K562 (cell line): ENCODE measurements around the gene SLC16A5. TPM values are rescaled to one million over a fixed set of nuclear protein-coding genes. Genes with fewer than 3 reads are reported as not detected.
"Not testable (repeated sequence)": the region's sequence is repeated elsewhere in the genome, so short reads cannot be mapped to it uniquely, and the experiment has no call there.

Experiments used
- ATAC-seq: fragments of 200-7000 bp; cut with Tn5 transposase; 3 replicates; pipeline ENCODE4 v1.9.1; 2020; ENCODE audit warnings: moderate library complexity
- BruUV-seq: library from RNA; stranded (reverse); fragments of 400-500 nt; replicated peaks from 2 replicates; lab custom pipeline; 2021; lab: Mats Ljungman, UMichigan
- CTCF ChIA-PET: fragments of 300-600 bp; formaldehyde crosslinking; extraction: SDS; loops from one replicate; lab custom pipeline; 2021; ENCODE audit warnings: low intra/inter-chr PET ratio; lab: Yijun Ruan, JAX
- POLR2A ChIA-PET: fragments of 300-600, 350-650 bp; sonication (Branson Sonifier 250); formaldehyde crosslinking; extraction: SDS; loops from one replicate; lab custom pipeline; 2021; ENCODE audit warnings: antibody characterized with exemption, inconsistent platforms; lab: Yijun Ruan, JAX
- DNase-seq, 4 experiments: peaks; one replicate each; pipeline versions ENCODE4 v3.0.0 to v3.0.0-alpha.2; 2011 to 2018; ENCODE audit warnings: low spot score in 3 of 4, mixed read lengths in 3 of 4; ENCODE audit errors: extremely low read depth in 1 of 4
- FAIRE-seq: peaks from 2 replicates; lab custom pipeline; 2011; peaks lifted over from hg19 to GRCh38; lab: Jason Lieb, UNC
- H2AFZ ChIP-seq: 2 replicates; pipeline ENCODE4 v1.6.0; 2011; ENCODE audit warnings: low read depth, low read length, control low read depth, inconsistent platforms
- H3K27ac ChIP-seq: fragments of 200-600 bp; 3 replicates; pipeline ENCODE4 v1.8.0; 2011; ENCODE audit warnings: low read depth, mild to moderate bottlenecking, control low read depth, inconsistent platforms, low read length, moderate library complexity, mixed read lengths; ENCODE audit errors: extremely low read depth
- H3K27me3 ChIP-seq, 2 experiments: fragments of 300-600 bp in 1 of 2; 2 replicates in 1 of 2; 3 replicates in 1 of 2; pipeline versions ENCODE4 v1.6.0 to v1.8.0; 2011; ENCODE audit warnings: inconsistent platforms in 2 of 2, low read length in 2 of 2, mild to moderate bottlenecking in 1 of 2, mixed read lengths in 1 of 2, moderate library complexity in 1 of 2; ENCODE audit not compliant: control insufficient read depth in 2 of 2, insufficient read depth in 2 of 2
- H3K36me3 ChIP-seq: fragments of 300-600 bp; 3 replicates; pipeline ENCODE4 v1.8.0; 2011; ENCODE audit warnings: mild to moderate bottlenecking, low read length, inconsistent platforms; ENCODE audit not compliant: control insufficient read depth, insufficient read depth
- H3K4me1 ChIP-seq, 2 experiments: fragments of 200-600 bp in 1 of 2; replicated peaks in 1 of 2; 2 replicates in 1 of 2; 3 replicates in 1 of 2; pipeline versions ENCODE4 v1.5.1 to v1.8.0; 2011; ENCODE audit warnings: inconsistent platforms in 2 of 2, low read length in 2 of 2, mild to moderate bottlenecking in 1 of 2, mixed read lengths in 1 of 2, moderate library complexity in 1 of 2; ENCODE audit not compliant: control insufficient read depth in 2 of 2, insufficient read depth in 2 of 2
- H3K4me2 ChIP-seq: 2 replicates; pipeline ENCODE4 v1.6.1; 2011; ENCODE audit warnings: low read length, control low read depth, inconsistent platforms, mixed read lengths; ENCODE audit not compliant: insufficient read depth
- H3K4me3 ChIP-seq: fragments of 200-600 bp; sonication (generic), shearing (Covaris generic); 2 replicates; pipeline ENCODE4 v1.5.1; 2016; ENCODE audit warnings: control low read depth, inconsistent platforms
- H3K79me2 ChIP-seq: fragments of 200-600 bp; 3 replicates; pipeline ENCODE4 v1.8.0; 2011; ENCODE audit warnings: low read length, inconsistent platforms; ENCODE audit not compliant: control insufficient read depth, insufficient read depth
- H3K9ac ChIP-seq, 2 experiments: 2 replicates each; pipeline versions ENCODE4 v1.6.0 to v1.6.1; 2011; ENCODE audit warnings: low read depth in 2 of 2, low read length in 2 of 2, control low read depth in 1 of 2, inconsistent platforms in 1 of 2, mild to moderate bottlenecking in 1 of 2, mixed read lengths in 1 of 2; ENCODE audit not compliant: insufficient read depth in 1 of 2
- H3K9me1 ChIP-seq: one replicate; pipeline ENCODE4 v1.6.0; 2011; ENCODE audit warnings: inconsistent platforms, mild to moderate bottlenecking, low read length, moderate library complexity; ENCODE audit not compliant: control insufficient read depth, insufficient read depth
- H3K9me3 ChIP-seq: replicated peaks from 2 replicates; pipeline ENCODE4 v1.5.1; 2011; ENCODE audit warnings: low read depth, low read length, inconsistent platforms; ENCODE audit not compliant: control insufficient read depth, insufficient read depth
- H4K20me1 ChIP-seq: replicated peaks from 2 replicates; pipeline ENCODE4 v1.6.1; 2011; ENCODE audit warnings: low read length, inconsistent platforms, mixed read lengths; ENCODE audit not compliant: control insufficient read depth, insufficient read depth
- DMBX1 ChIP-seq: fragments of 250-450 bp; sonication (Bioruptor Pico); IDR thresholded peaks from 2 replicates; pipeline ENCODE4 v1.8.0; 2022; ENCODE audit warnings: inconsistent platforms, mild to moderate bottlenecking, moderate library complexity, borderline replicate concordance
- POLR2G ChIP-seq: fragments of 200-400 bp; formaldehyde crosslinking; IDR thresholded peaks from 2 replicates; pipeline ENCODE4 v1.6.1; 2017; ENCODE audit warnings: low read depth, mild to moderate bottlenecking, antibody characterized with exemption, low read length, moderate library complexity
- SUPT5H ChIP-seq: fragments of 450-650 bp; IDR thresholded peaks from 2 replicates; pipeline ENCODE4 v1.6.1; 2016
- WGBS: fragments of 100-300 bp; shearing (Covaris generic); methylation state at CpG from one replicate; pipeline ENCODE4 v1.1.6; 2016; ENCODE audit warnings: low coverage, mixed read lengths; ENCODE audit not compliant: insufficient coverage; ENCODE audit errors: missing lambda C conversion rate; 5-methylcytosine and 5-hydroxymethylcytosine counted together
- in situ Hi-C: fragments of 300-500 bp; cut with MboI; formaldehyde crosslinking; loops from 4 replicates; pipeline ENCODE4 v1.15.0; 2018; ENCODE audit warnings: inconsistent platforms, mixed read lengths
- intact Hi-C: fragments of 100-400 bp; cut with micrococcal nuclease; formaldehyde crosslinking; loops from 2 replicates; pipeline ENCODE4 v1.14.2; 2022
- polyA plus RNA-seq, 8 experiments: library from polyadenylated mRNA; depleted of rRNA in 4 of 8; stranded (reverse) in 5 of 8; unstranded in 3 of 8; fragments of >200 nt; fragmentation: Nextera tagmentation in 2 of 8; fragmentation: Illumina TruSeq in 1 of 8; extraction: Ambion mirVana in 2 of 8; extraction: Trizol in 1 of 8; gene quantifications; 2 replicates each; pipeline versions ENCODE4 v1.2.1 to v1.2.3, GENCODE V29; 2011 to 2014; ENCODE audit warnings: inconsistent platforms in 1 of 8, missing spikeins in 1 of 8
- total RNA-seq, 7 experiments: library from RNA; depleted of rRNA in 6 of 7; stranded (reverse); fragments of >200 nt in 6 of 7; fragmentation: Illumina TruSeq in 2 of 7; extraction: Trizol in 2 of 7; gene quantifications; 2 replicates each; pipeline versions ENCODE4 v1.2.1 to v1.2.3, GENCODE V29; 2011 to 2021; ENCODE audit warnings: low replicate concordance in 1 of 7

The SLC16A5 gene
- total and polyA plus RNA-seq, 9 of the 15 experiments (the other 6 are each of a cell fraction or from before 2014, with no cell fraction given), result 0.06 to 2.6 (median 0.91) TPM

- in situ Hi-C loops (no loop called here), intact Hi-C loops (no loop called here)
- Histone ChIP-seq H3K27ac (no peak overlapping the region; the same call in 2 of the 3 replicates), H3K9me1 (no peaks in the 10 kb centered on the region), H3K9ac (peak overlapping the region in 1 of 2 experiments; percentile 81; a peak in 1 of 4 replicates), H3K4me3 (no peak overlapping the region), H4K20me1 (no peaks in the 10 kb centered on the region), H3K27me3 (no peaks in the 10 kb centered on the region), H3K4me1 (peaks cover 8 to 19% of the 10 kb centered on the region in 2 experiments; a peak in 4 of 5 replicates), H3K36me3 (peaks cover 58% of the 10 kb centered on the region), H2AFZ (no peak overlapping the region), H3K79me2 (peaks cover 9% of the 10 kb centered on the region), H3K4me2 (no peak overlapping the region), H3K9me3 (no peaks in the 10 kb centered on the region)
- CTCF ChIA-PET, result no interaction called here
- TF ChIP-seq DMBX1 (CRISPR knock-in tag), result no peak
- TF ChIP-seq SUPT5H, result no peak
- TF ChIP-seq POLR2G, result peak; percentile 46; the same call in 1 of the 2 replicates
- FAIRE-seq (no peak), ATAC-seq (no peak), DNase-seq (no peak)
- 94% methylated on average over 7 of the region's 8 CpGs for WGBS
- POLR2A ChIA-PET, result interaction anchor here (0.7 to 6.3 kb wide), 5 partner anchors 10 to 124 kb away, joined by 3 to 58 read pairs (median 5); no protein-coding TSS in a partner anchor
- BruUV-seq, result no TSS peak
Measured at GRCh38 chr17:75135946-75136345, 48.2 kb downstream of the SLC16A5 start.

GRCh38 chr17:75137762-75138161, 50.0 kb downstream of the SLC16A5 start:
- ATAC-seq, H3K9me3 ChIP-seq, BruUV-seq, intact Hi-C loops, H3K9ac ChIP-seq, H3K4me2 ChIP-seq, H3K9me1 ChIP-seq, H3K79me2 ChIP-seq, H4K20me1 ChIP-seq, H3K4me1 ChIP-seq, CTCF ChIA-PET, H3K27ac ChIP-seq, H2AFZ ChIP-seq, H3K4me3 ChIP-seq, DNase-seq, H3K27me3 ChIP-seq, FAIRE-seq, in situ Hi-C loops: not testable (repeated sequence)
- POLR2A ChIA-PET, result interaction anchor here (0.6 to 6.3 kb wide), 11 partner anchors 8 to 268 kb away, joined by 3 to 58 read pairs (median 3); partner anchors contain the start of genes JPT1 and NUP85
- WGBS, result 97% methylated on average over 8 of the region's 9 CpGs
- peaks cover 74% of the 10 kb centered on the region for H3K36me3 ChIP-seq
- peak; percentile 22; the same call in 1 of the 2 replicates for TF ChIP-seq SUPT5H
